Psoas muscle (tissue), 8 donors: ENCODE measurements around the gene KAT2B. TPM values are rescaled to one million over a fixed set of nuclear protein-coding genes. Genes with fewer than 3 reads are reported as not detected.

ENCODE experiments used
- ATAC-seq, 4 donors: fragments of 200-7000 bp; cut with Tn5 transposase; one replicate each; pipeline ENCODE4 v1.9.1; 2020; ENCODE audit warnings: moderate library complexity in 3 of 4, mild to moderate bottlenecking in 2 of 4
- DNase-seq, 2 donors: peaks; one replicate each; pipeline ENCODE4 v3.0.0-alpha.2; 2020
- H3K27ac ChIP-seq: fragments of 200-600 bp; one replicate; pipeline ENCODE4 v1.8.0; 2022
- H3K27me3 ChIP-seq, 3 donors: fragments of 200-600 bp in 1 of 3; one replicate each; pipeline versions ENCODE4 v1.6.1 to v1.8.0; 2013 to 2022; ENCODE audit warnings: low read length in 2 of 3, mild to moderate bottlenecking in 2 of 3, moderate library complexity in 1 of 3; ENCODE audit not compliant: insufficient read depth in 3 of 3
- H3K36me3 ChIP-seq, 2 donors: fragments of 200-600 bp in 1 of 2; one replicate each; pipeline versions ENCODE4 v1.6.1 to v1.8.0; 2013 to 2022; ENCODE audit warnings: low read depth in 1 of 2, mild to moderate bottlenecking in 1 of 2, moderate library complexity in 1 of 2; ENCODE audit not compliant: insufficient read depth in 1 of 2
- H3K4me1 ChIP-seq: fragments of 200-600 bp; one replicate; pipeline ENCODE4 v1.8.0; 2022
- H3K4me3 ChIP-seq: fragments of 200-600 bp; one replicate; pipeline ENCODE4 v1.8.0; 2022; ENCODE audit warnings: mild to moderate bottlenecking
- H3K9me3 ChIP-seq: fragments of 200-600 bp; one replicate; pipeline ENCODE4 v1.8.0; 2022
- WGBS, 3 donors: extraction: QIAGEN DNeasy Blood & Tissue Kit; methylation state at CpG; one replicate each; pipeline versions ENCODE4 v1.1.6 to v1.1.7; 2013; 5-methylcytosine and 5-hydroxymethylcytosine counted together
- intact Hi-C, 2 donors: fragments of 100-400 bp; cut with DNase I; formaldehyde crosslinking; loops; one replicate each; pipeline versions ENCODE4 v1.11.0 to v1.14.2; 2022
- polyA plus RNA-seq, 3 donors: library from polyadenylated mRNA; stranded (reverse); fragments of 200-250 nt; gene quantifications; one replicate each; pipeline ENCODE4 v1.2.3, GENCODE V29; 2013
- total RNA-seq, 4 donors: library from RNA; stranded (reverse); fragmentation: NEBNext Ultra II Directional in 2 of 4; extraction: Animal tissue kit (Norgen Biotek cat#: 25700) in 2 of 4; gene quantifications; one replicate each; pipeline versions ENCODE4 v1.2.1 to v1.2.4, GENCODE V29; 2021 to 2023
- TF ChIP-seq, protein P1 (sequence below): fragments of 200-600 bp; IDR thresholded peaks from one replicate; pipeline ENCODE4 v1.8.0; 2022; ENCODE audit warnings: antibody characterized with exemption
- donor health status: healthy with polysubstance abuse.
- donor health status: DM: no; HTN: no; CAD: no; lungs with moderate emphysema.
- donor health status: Bipolar disorder and iron deficiency.
- donor health status: healthy.
- donor health status: DM: yes; HTN: yes; CAD: no.
- donor health status: DM: no; HTN: no; CAD: no.
- donor health status: DM: no; HTN: no; CAD: no.
- donor health status: DM: yes; HTN: yes; CAD: no.

KAT2B gene
- total and polyA plus RNA-seq, 7 donors: 10.8 to 62.2 (median 28.3) TPM

GRCh38 chr3:20111836-20112235 lies 71.6 kb downstream of the KAT2B start:
- Histone ChIP-seq H3K36me3 (peaks cover 12 to 60% of the 10 kb centered on the region in 2 donors), H3K9me3 (no peaks in the 10 kb centered on the region), H3K27me3 (no peaks in the 10 kb centered on the region), H3K4me3 (no peak overlapping the region), H3K4me1 (no peaks in the 10 kb centered on the region), H3K27ac (no peak overlapping the region)
- ATAC-seq (no peak), DNase-seq (no peak)
- intact Hi-C loops: no loop called here
- 88 to 90% (median 90%) methylated on average over 6 of the region's 6 CpGs for WGBS, 3 donors
- TF ChIP-seq, protein P1, sequence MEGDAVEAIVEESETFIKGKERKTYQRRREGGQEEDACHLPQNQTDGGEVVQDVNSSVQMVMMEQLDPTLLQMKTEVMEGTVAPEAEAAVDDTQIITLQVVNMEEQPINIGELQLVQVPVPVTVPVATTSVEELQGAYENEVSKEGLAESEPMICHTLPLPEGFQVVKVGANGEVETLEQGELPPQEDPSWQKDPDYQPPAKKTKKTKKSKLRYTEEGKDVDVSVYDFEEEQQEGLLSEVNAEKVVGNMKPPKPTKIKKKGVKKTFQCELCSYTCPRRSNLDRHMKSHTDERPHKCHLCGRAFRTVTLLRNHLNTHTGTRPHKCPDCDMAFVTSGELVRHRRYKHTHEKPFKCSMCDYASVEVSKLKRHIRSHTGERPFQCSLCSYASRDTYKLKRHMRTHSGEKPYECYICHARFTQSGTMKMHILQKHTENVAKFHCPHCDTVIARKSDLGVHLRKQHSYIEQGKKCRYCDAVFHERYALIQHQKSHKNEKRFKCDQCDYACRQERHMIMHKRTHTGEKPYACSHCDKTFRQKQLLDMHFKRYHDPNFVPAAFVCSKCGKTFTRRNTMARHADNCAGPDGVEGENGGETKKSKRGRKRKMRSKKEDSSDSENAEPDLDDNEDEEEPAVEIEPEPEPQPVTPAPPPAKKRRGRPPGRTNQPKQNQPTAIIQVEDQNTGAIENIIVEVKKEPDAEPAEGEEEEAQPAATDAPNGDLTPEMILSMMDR: no peak

- 91 to 95% (median 91%) methylated on average over 3 of the region's 3 CpGs for WGBS, 3 donors
- ATAC-seq: no peak
- no peaks in the 10 kb centered on the region for H3K27me3 ChIP-seq
- no peak for DNase-seq
- H3K4me3 ChIP-seq: no peak overlapping the region
- H3K27ac ChIP-seq: no peak overlapping the region
- no peaks in the 10 kb centered on the region for H3K9me3 ChIP-seq
- intact Hi-C loops: no loop called here
- TF ChIP-seq, protein P1: no peak
- H3K4me1 ChIP-seq: no peaks in the 10 kb centered on the region
- peaks cover 0 to 79% of the 10 kb centered on the region in 2 donors for H3K36me3 ChIP-seq
Observed at GRCh38 chr3:20121088-20121487, 80.8 kb downstream of the KAT2B start.

DNA sequence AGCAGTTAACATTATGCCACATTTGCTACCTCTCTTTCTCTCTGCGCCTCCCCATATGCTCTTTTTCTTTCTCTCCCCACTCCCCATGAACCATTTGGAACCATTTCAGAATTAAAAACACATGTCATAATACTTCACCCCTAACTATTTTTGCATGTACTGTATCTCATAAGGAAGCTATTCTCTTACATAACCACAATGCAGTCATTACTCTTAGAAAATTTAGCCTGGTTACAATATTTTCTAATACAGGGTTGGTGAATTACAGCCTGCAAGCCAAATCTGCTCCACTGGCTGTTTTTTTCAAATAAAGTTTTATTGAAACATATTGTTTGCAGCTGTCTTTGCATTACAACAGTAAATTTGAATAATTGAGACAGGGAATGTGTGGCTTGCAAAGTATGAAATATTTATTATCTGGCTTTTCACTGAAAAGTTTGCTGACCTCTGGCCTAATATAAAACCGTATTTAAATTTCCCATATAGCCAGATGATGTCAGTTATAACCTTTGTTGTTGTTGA lies 82.9 kb downstream of the KAT2B start:
- Histone ChIP-seq H3K27me3 (no peaks in the 10 kb centered on the region), H3K4me1 (no peaks in the 10 kb centered on the region), H3K27ac (no peak overlapping the region), H3K9me3 (no peaks in the 10 kb centered on the region), H3K36me3 (peaks cover 0 to 79% of the 10 kb centered on the region in 2 donors), H3K4me3 (no peak overlapping the region)
- intact Hi-C loops: no loop called here
- WGBS, 3 donors: 88 to 93% (median 88%) methylated on average over 2 of the region's 2 CpGs
- DNase-seq (no peak), ATAC-seq (no peak)
- TF ChIP-seq, protein P1: no peak

- Histone ChIP-seq H3K36me3 (peaks cover 0 to 75% of the 10 kb centered on the region in 2 donors), H3K9me3 (no peaks in the 10 kb centered on the region), H3K4me1 (no peaks in the 10 kb centered on the region), H3K27ac (no peak overlapping the region), H3K27me3 (no peaks in the 10 kb centered on the region), H3K4me3 (no peak overlapping the region)
- WGBS, 3 donors: 71 to 89% (median 83%) methylated on average over 2 to 4 of the region's 4 CpGs
- TF ChIP-seq, protein P1: no peak
- intact Hi-C loops: no loop called here
- ATAC-seq: no peak
- no peak for DNase-seq
Observed at GRCh38 chr3:20125289-20125688, 85.0 kb downstream of the KAT2B start.

DNA sequence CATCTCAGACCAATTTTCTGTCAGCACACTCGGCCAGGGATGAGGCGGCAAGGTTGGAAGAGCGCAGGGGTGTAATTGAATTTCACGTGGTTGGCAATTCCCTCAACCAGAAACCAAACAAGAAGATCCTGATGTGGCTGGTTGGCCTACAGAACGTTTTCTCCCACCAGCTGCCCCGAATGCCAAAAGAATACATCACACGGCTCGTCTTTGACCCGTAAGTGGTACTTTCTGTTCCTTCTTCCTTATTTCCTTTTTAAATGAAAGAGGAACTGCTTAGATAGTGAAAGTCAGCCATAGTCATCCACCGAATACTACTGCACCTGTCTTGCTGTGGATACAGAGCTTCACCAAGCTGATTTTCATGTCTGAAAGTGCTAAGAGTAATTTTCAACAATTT lies 85.7 kb downstream of the KAT2B start:
- intact Hi-C loops: no loop called here
- Histone ChIP-seq H3K36me3 (peaks cover 0 to 71% of the 10 kb centered on the region in 2 donors), H3K27me3 (no peaks in the 10 kb centered on the region), H3K4me1 (no peaks in the 10 kb centered on the region), H3K27ac (no peak overlapping the region), H3K4me3 (no peak overlapping the region), H3K9me3 (no peaks in the 10 kb centered on the region)
- DNase-seq (no peak), ATAC-seq (no peak)
- 44 to 57% (median 48%) methylated on average over 10 of the region's 10 CpGs for WGBS, 3 donors
- TF ChIP-seq, protein P1: no peak
